Measurements from ENCODE around the gene RRM2. TPM values are rescaled to one million over a fixed set of nuclear protein-coding genes. Genes with fewer than 3 reads are reported as not detected.

The RRM2 gene
- total RNA-seq, 1 experiment from 2014 or later, result 330 TPM

GRCh38 chr2:10085668-10086059 lies 36.9 kb upstream of the RRM2 start:
- H2AFZ ChIP-seq (ENCODE audit: low read depth, low read length, poor library complexity, severe bottlenecking), result no peak overlapping the region
- H3K79me2 ChIP-seq (ENCODE audit: insufficient read depth, low read length), result no peaks in the 10 kb centered on the region
- ATAC-seq, result no peak
- TF ChIP-seq ZBTB33 (IDR thresholded peaks at IDR 0.05; ENCODE audit: extremely low read depth, insufficient replicate concordance, low read length), result no peak
- TF ChIP-seq ZNF274 (IDR thresholded peaks at IDR 0.05; ENCODE audit: low read depth, low read length), result no peak
- no peak for TF ChIP-seq POLR2AphosphoS5 (IDR thresholded peaks at IDR 0.05; ENCODE audit: low read depth, low read length)
- TF ChIP-seq EGR1 (IDR thresholded peaks at IDR 0.05; ENCODE audit: low read depth), result no peak
- no peaks in the 10 kb centered on the region for H3K9me3 ChIP-seq (ENCODE audit: control insufficient read depth in 1 of 2, insufficient read depth in 1 of 2, low read depth in 1 of 2, low read length in 2 of 2)
- RAD21 ChIA-PET (ENCODE audit: low non-redundant PET in 1 of 2, low total read pairs in 2 of 2, uncharacterized antibody in 2 of 2, unreplicated experiment in 2 of 2), result no interaction called here
- H3K4me3 ChIP-seq (replicated peaks in 1 of 2; ENCODE audit: low read depth in 1 of 2, low read length in 2 of 2), result no peak overlapping the region
- no TSS peak for BruUV-seq (replicated peaks)
- H3K4me1 ChIP-seq (ENCODE audit: control insufficient read depth in 1 of 2, insufficient read depth in 2 of 2, low read length in 2 of 2), result peaks cover 0 to under 1% of the 10 kb centered on the region in 2 experiments; a peak in 1 of 4 replicates
- 0 out of 2 replicates have a peak, but pooled peaks cover 2% of the 10 kb centered on the region for H3K27me3 ChIP-seq (ENCODE audit: insufficient read depth, low read length)
- no peak overlapping the region for H3K27ac ChIP-seq (ENCODE audit: low read depth, low read length)
- no peaks in the 10 kb centered on the region for H3K9me2 ChIP-seq (ENCODE audit: insufficient read depth)
- DNase-seq (ENCODE audit: low read depth, low spot score), result no peak
- CTCF ChIA-PET, result interaction anchor here (1.6 to 2.2 kb wide), 3 partner anchors 12 to 349 kb away, joined by 4 to 12 read pairs (median 11); no protein-coding TSS in a partner anchor
- intact Hi-C loops (cut with micrococcal nuclease), result no loop called here
- POLR2A ChIA-PET, result no interaction called here
- no peaks in the 10 kb centered on the region for H4K20me1 ChIP-seq (ENCODE audit: insufficient read depth)
- no peaks in the 10 kb centered on the region for H3K36me3 ChIP-seq (ENCODE audit: control insufficient read depth in 1 of 2, insufficient read depth in 2 of 2, low read length in 2 of 2)
- no peak overlapping the region for H3K9ac ChIP-seq (ENCODE audit: low read length)
- no peak overlapping the region for H3K4me2 ChIP-seq (ENCODE audit: low read length)

GRCh38 chr2:10086950-10087349 lies 35.6 kb upstream of the RRM2 start:
- Histone ChIP-seq H3K4me2 (ENCODE audit: low read length) (no peak overlapping the region), H3K9me3 (ENCODE audit: control insufficient read depth in 1 of 2, insufficient read depth in 1 of 2, low read depth in 1 of 2, low read length in 2 of 2) (no peaks in the 10 kb centered on the region), H3K36me3 (ENCODE audit: control insufficient read depth in 1 of 2, insufficient read depth in 2 of 2, low read length in 2 of 2) (no peaks in the 10 kb centered on the region), H3K4me3 (replicated peaks in 1 of 2; ENCODE audit: low read depth in 1 of 2, low read length in 2 of 2) (no peak overlapping the region), H3K4me1 (ENCODE audit: control insufficient read depth in 1 of 2, insufficient read depth in 2 of 2, low read length in 2 of 2) (no peaks in the 10 kb centered on the region), H3K79me2 (ENCODE audit: insufficient read depth, low read length) (no peaks in the 10 kb centered on the region), H3K9me2 (ENCODE audit: insufficient read depth) (no peaks in the 10 kb centered on the region), H3K27me3 (ENCODE audit: insufficient read depth, low read length) (0 out of 2 replicates have a peak, but pooled peaks cover 2% of the 10 kb centered on the region), H3K9ac (ENCODE audit: low read length) (no peak overlapping the region), H2AFZ (ENCODE audit: low read depth, low read length, poor library complexity, severe bottlenecking) (no peak overlapping the region), H3K27ac (ENCODE audit: low read depth, low read length) (no peak overlapping the region), H4K20me1 (ENCODE audit: insufficient read depth) (no peaks in the 10 kb centered on the region)
- intact Hi-C loops (cut with micrococcal nuclease), result no loop called here
- no TSS peak for BruUV-seq (replicated peaks)
- CTCF ChIA-PET, result interaction anchor here (0.6 kb wide), 1 partner anchor 10 kb away, joined by 3 read pairs; no protein-coding TSS in a partner anchor
- POLR2A ChIA-PET, result interaction anchor here (1.6 kb wide), 1 partner anchor 14 kb away, joined by 4 read pairs; no protein-coding TSS in a partner anchor
- DNase-seq (ENCODE audit: low read depth, low spot score) (no peak), ATAC-seq (peak; percentile 38; the same call in 1 of the 2 replicates)
- RAD21 ChIA-PET (ENCODE audit: low non-redundant PET in 1 of 2, low total read pairs in 2 of 2, uncharacterized antibody in 2 of 2, unreplicated experiment in 2 of 2), result no interaction called here
- TF ChIP-seq RAD21 (IDR thresholded peaks at IDR 0.05; ENCODE audit: low read depth) (no peak), SP1 (IDR thresholded peaks at IDR 0.05; ENCODE audit: low read depth) (no peak), EGR1 (IDR thresholded peaks at IDR 0.05; ENCODE audit: low read depth) (no peak), CTCF (IDR thresholded peaks at IDR 0.05 in 2 of 3, conservative IDR thresholded peaks at IDR 0.05 in 1 of 3; ENCODE audit: borderline replicate concordance in 1 of 3, insufficient read depth in 1 of 3, low read depth in 2 of 3, low read length in 2 of 3) (no peak), POLR2A (IDR thresholded peaks at IDR 0.05; ENCODE audit: borderline replicate concordance, extremely low read depth, insufficient read depth, insufficient read length) (no peak), FOSL1 (IDR thresholded peaks at IDR 0.05; ENCODE audit: low read depth) (no peak), CEBPB (IDR thresholded peaks at IDR 0.05; ENCODE audit: low read depth) (no peak), SIN3A (IDR thresholded peaks at IDR 0.05; ENCODE audit: low read depth) (no peak)

Data from HCT116 (cell line).